ENCODE data around the gene CORO1C.

CORO1C gene

DNA sequence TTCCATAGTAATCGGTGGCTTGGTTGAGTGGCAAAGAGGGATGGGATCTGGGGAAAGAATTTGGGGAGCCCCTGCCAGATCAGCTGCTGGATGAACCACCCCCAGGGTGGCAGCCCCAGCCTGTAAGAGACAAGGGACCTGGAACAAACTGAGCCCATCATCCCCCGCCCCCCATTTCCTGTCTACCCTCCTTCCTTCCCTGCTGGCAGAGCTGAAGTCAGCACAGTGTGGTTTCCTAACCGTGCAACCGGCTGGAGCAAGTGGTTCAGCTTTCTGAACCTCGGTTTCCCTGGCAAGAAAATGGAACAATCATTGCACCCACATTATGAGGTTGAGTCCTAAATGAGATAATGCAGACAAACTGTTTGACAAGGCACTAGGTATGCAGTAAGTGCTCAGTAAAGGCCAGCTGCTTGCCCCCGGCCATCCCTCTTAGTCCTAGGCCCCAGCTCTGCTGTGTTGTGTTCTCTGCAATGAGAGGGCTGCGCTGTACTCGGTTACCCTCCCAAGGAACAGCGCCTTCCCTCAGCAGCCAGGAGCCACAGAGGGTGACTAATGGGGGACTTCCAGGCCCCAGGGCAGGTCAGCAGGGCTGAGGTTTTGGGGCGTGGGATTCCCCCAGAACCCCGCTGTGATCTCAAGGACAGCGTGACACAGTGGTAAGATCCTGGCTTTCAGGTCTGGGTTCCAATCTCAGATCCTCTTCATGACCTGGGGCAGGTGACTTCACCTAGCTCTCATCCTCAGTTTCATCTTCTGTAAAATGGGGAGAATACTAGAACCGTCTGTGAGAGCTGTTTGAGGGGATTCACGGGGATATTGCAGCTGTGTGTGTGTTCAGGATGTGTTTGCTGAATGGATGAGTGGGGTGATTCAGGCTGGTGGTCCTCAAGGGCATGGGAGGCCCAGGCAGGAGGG lies 114.1 kb downstream of the CORO1C start:
- DNase-seq (ENCODE audit: low read depth, low spot score), result no peak

DNA sequence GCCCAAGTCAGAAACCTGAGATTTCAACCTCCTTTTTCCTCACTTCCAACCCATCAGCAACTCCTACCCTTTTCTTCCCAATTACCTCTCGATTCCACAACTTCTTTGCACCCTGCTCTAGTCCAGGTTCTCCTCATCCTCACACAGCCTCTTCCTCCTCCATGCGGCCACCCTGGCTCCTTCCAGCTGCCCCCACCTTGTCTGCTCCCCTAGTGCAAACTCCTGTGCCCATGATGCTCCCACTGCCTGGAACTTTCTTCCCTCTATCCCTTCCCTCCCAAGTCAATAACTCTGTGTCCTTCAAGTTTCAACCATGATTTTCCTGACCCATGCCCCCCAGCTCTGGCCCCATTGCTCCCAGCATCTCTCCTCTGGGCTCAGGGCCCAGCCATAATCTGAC lies 115.0 kb downstream of the CORO1C start:
- no peak for DNase-seq (ENCODE audit: low read depth, low spot score)

DNA sequence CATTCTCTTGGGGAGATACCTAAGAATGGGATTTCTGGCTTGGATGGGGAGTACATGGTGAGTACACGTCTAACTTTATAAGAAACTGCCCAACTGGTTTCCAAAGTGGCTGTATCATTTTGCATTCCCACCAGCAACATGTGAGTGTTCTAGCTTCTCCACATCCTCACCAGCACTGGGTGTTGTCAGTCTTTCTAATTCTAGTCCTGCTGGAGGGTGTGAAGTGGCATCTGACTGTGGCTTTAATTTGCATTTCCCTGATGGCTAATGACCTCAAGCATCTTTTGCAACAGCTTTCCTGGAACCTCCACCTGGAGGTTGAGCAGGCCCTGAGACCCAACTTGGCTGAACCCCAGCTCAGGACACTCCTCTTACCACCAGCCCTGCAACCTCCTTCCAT lies 115.4 kb downstream of the CORO1C start:
- no peak for DNase-seq (ENCODE audit: low read depth, low spot score)

DNA sequence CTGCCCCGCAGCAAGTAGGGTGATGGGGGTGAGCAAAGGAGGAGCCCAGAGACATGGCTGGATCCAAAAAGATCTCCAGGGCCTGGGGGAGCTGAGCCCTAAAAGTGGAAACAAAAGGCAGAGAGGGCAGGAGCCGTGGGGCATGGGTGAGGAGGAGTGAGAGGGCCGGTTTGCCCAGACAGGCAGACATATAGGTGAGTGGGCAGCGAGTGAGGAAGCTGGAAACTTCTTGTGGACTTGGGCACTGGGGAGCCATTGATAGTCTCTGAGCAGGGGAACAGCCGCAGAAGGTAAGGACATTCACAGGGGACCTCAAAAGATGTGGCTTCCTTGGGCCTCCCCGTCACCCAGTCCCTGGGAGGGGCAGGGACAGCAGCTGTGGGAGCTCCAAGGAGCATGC lies 116.7 kb downstream of the CORO1C start:
- no peak for DNase-seq (ENCODE audit: low read depth, low spot score)

DNA sequence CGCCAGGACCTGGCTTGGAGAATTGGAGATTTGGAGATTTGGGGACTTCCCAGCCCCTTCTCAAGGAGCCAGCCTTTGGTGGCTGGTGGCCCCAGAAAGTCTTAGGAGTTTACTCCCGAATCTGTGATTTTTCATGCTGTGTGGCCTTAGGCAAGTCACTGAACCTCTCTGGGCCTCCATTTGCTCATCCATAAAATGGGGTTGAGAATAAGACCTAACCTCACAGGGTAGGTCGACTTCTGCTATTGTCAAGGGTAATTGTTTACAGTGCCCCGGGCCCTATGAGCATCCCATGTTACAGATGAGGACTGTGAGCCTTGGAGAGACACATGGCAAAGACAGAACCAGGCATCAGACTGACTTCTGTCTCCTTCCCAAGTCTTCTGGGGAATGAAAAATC lies 117.3 kb downstream of the CORO1C start:
- no peak for DNase-seq (ENCODE audit: low read depth, low spot score)

DNA sequence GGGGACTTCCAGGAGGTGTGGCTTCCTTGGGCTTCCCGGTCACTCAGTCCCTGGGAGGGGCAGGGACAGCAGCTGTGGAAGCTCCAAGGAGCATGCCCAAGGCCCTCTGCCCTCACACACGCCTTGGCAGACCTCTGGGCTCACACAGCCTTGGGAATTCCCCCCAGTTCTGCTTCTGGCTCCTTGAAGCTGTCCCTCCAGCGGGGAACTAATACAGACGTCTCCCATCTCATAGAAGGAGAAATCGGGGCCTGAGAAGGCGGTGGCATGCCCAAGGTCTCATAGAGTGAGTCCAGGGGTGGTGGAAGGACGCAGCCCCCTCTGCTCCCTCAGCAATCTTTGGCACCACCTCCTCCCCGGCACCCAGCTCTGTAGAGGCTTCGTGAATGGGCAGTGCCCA lies 117.8 kb downstream of the CORO1C start:
- DNase-seq (ENCODE audit: low read depth, low spot score), result no peak

DNA sequence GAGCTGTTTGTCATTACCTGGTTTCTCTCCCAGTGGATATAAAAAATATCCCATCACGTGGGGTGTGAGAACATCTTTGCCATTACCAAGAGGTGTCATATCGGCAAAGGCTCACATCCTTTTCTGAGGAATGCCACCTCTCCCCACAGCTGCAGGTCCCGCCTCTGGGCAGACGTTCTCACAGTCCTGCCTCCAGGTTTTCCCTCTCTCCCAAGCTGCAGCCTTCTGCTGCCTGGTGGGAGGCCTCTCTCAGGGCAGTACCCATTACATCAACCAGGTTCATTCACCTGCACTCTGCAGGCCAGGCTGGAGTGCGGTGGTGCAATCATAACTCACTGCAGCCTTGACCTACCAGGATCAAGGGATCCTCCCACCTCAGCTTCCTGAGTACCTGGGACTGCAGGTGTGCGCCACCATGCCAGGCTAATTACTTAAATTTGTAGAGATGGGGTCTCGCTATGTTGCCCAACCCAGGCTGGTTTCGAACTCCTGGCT lies 118.5 kb downstream of the CORO1C start:
- DNase-seq (ENCODE audit: low read depth, low spot score), result no peak

DNA sequence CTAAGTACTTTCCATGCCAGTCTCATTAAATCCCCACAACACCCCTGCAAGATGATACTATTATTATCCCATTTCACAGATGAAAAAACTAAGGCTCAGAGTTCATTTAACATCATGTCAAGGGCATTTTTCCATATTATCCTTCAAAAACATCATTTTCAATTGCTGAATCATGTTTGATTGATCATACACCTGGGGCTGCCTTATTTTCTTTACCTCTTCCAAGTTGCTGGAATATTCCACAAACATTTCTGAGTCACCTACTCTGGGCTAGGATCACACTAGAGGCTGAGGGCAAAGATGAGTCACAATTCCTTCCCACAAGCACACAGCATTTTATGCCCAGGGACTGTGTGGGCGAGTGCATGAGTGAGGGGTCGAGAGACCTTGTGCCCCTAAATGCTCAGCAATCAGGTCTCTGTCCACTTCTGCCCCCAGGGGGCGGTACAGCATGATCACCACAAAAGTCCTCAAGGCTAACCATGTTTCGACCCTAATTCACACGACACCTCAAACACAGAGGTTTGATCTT lies 119.4 kb downstream of the CORO1C start:
- no peak for DNase-seq (ENCODE audit: low read depth, low spot score)

DNA sequence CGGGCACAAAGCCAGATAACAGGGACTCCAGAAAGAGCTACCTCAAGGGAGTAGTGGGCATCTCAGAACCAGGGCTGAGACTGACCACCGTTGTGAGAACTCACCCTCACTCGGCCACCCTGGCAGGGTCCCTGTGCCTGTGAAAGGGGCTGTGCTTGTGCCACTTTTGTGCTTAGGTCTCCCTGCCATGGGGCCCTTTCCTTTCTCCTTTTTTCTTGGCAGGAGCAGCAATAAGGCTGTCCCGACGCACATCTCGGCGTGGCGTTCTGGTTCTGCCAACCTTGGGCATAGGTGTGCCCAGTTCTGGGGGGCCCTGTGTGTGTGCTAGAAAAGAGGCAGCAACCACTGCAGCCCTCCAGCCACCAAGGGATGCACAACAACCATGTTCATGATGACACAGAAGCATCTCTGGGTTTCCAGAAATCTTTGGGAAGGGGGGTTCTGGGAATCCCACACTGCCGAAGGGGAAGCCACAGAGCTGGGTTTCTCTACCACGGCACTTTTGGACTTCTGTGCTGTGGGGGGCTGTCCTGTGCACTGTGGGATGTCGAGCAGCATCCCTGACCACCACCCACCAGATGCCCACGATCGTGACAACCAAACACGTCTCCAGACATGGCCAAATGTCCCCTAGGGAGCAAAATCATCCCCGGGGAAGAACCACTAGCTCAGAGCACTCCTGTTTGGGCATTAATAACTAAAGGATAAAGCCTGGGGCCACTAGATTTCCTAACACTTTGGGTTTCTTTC lies 120.3 kb downstream of the CORO1C start:
- DNase-seq (ENCODE audit: low read depth, low spot score), result no peak

DNA sequence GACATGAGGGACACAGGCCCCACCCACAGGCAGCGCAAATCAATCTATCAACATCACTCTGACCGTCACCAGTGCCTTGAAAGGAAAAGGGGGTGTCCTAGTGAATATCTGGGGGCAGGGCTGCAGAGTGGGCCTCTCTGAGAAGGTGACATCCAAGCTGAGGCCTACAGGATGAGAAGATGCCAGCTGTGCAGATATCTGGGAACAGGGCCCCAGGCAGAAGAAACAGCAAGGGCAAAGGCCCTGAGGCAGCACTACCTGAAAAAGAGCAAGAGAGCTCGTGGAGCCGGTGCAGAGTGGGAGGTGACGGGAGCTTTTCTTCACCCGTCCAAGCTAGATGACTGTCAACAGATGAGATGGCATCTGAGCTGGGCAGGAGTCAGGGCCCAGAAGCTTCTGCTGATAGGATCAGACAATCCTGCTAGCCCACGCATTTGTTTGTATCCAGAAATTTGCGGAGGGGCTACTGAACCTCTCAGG lies 120.9 kb downstream of the CORO1C start:
- DNase-seq (ENCODE audit: low read depth, low spot score), result no peak

DNA sequence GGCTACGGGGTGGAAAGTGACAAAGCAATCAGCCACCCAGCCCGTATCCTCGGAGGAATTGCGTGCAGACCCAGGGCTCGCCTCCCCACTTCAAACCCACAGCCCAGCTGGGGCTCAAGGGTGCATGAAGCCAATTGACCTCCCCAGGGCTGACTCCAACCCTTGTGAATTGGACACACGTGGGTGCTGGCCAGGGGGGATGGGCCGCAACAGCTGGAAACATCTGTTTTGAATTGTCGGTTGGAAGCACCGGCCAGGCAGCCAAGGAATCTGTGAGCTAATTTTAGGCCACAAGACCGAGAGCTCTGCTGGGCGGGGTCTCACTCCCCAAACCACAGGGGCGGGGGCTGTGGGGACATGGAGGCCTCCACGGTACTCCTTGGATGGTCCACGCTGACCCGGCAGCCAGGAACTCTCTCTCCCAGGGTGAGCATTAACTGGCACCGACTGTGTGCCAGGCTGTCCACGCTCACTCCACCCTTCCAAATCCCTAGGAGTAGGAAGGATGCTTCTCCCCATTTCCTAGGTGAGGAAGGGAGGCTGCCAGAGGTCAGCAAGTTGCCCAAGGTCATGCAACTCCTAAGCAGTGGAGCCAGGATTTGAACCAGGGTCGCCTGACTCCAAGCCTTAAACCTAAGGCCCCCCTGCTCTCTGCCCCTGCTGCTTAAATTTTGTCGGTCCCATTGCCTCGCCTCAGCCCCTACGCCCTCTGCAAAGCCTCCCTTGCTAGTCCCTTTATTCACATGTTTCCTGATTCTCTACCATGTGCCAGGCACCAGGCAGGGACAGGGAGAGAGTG lies 121.6 kb downstream of the CORO1C start:
- peak; percentile 58 for DNase-seq (ENCODE audit: low read depth, low spot score)

DNA sequence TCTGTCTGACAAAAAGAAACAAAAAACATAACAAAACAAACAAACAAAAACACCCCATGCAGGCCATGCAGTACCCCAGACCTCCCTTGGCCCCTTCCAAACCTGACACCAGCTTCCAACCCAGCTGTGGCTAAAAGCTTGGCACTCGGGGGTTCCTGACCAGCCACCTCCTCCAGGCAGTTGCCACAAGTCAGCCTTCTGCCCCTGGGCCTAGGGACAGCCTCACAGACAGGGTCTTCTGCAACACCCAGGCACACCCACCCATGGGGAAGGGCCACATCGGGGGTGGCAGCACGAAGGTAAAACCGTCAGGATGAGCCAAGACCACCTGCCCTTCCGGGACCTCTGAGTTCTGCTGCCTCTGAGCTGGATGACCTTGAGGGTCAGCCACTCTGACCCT lies 122.7 kb downstream of the CORO1C start:
- DNase-seq (ENCODE audit: low read depth, low spot score), result no peak

DNA sequence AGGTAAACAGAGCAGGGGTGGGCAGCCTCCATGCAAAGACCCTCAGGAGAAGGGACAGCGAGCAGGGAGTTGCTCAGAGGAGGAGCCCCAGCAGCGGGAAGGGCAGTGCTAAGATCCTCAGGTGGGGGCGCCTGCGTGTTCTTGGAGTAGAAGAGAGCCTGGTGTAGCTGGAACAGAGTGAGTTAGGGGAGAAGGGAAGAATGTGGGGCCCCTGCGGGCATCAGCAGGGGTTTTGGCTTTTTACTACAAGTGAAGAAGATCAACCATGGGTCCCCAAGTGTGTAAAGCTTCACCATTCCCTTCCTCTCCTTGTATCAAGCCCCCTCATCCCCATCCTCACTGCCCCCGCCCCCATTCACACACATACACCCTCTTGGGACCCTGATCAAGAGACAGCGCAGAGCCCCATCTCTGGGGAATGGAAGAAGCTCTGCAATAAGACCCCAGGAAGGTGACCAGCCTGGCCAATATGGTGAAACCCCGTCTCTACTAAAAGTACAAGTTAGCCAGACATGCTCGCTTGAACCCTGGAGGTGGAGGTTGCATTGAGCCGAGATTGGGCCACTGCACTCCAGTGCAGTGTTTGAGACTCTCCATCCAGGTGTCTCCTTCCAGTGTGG lies 123.2 kb downstream of the CORO1C start:
- no peak for DNase-seq (ENCODE audit: low read depth, low spot score)

DNA sequence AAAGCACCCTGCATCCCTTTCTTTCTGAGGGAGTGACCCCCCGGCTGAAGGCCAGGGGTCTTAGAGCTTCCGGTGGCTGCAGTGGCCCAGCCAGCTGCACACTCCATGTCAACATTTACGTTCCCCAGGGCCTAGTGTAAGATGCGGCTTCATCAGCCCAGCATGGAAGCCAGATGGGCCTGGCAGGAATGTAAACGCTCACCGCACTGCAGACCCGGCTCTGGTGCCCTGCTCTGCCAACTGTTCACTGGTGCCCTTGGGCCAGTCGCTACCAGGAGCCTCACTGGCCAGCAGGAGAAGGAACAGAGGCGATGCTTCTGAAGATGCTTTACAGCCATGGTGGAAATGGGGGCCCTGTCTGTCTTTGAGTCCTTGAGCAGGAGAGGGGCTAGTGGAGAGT lies 124.8 kb downstream of the CORO1C start:
- no peak for DNase-seq (ENCODE audit: low read depth, low spot score)

DNA sequence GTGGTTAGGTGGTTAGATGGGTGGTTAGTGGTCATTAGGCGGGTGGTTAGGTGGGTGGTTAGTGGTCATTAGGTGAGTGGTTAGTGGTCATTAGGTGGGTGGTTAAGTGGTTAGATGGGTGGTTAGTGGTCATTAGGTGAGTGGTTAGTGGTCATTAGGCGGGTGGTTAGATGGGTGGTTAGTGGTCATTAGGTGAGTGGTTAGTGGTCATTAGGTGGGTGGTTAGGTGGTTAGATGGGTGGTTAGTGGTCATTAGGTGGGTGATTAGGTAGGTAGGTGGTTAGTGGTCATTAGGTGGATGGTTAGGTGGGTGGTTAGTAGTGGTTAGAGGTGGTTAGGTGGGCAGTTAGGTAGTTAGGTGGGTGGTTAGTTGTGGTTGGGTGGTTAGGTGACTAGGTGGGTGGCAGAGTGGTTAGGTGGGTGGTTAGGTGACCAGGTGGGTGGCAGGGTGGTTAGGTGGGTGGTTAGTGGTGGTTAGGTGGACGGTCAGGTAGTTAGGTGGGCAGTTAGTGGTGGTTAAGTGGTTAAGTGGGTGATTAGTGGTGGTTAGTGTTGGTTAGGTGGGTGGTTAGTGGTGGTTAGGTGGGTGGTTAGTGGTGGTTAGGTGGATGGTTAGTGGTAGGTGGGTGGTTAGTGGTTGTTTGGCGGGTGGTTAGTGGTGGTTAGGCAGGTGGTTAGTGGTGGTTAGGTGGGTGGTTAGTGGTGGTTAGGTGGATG lies 125.5 kb downstream of the CORO1C start:
- DNase-seq (ENCODE audit: low read depth, low spot score), result no peak

DNA sequence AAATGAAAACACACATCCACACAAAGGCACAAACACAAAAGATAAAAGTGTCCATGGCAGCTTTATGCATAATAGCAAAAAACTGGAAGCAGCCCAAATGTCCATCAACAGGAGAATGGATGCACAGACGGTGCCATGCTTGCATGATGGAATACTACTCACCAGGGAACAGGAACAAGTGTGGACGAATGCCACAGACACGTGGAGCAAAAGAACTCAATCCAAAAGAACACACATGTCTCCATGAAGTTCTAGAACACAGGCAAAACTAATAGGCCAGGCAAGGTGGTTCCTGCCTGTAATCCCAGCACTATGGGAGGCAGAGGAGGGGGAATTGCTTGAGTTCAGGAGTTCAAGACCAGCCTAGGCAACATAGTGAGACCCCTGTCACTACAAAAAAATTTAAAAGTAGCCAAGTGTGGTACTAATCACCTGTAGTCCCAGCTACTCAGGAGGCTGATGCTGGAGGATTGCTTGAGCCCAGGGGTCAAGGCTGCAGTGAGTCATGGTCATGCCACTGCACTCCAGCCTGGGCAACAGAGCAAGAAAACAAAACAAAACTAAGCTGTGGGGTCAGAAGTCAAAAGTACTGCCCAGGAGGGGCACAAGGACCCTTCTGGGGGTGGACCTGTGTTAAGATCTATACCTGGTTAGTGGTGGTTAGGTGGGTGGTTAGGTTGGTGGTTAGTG lies 126.2 kb downstream of the CORO1C start:
- no peak for DNase-seq (ENCODE audit: low read depth, low spot score)

DNA sequence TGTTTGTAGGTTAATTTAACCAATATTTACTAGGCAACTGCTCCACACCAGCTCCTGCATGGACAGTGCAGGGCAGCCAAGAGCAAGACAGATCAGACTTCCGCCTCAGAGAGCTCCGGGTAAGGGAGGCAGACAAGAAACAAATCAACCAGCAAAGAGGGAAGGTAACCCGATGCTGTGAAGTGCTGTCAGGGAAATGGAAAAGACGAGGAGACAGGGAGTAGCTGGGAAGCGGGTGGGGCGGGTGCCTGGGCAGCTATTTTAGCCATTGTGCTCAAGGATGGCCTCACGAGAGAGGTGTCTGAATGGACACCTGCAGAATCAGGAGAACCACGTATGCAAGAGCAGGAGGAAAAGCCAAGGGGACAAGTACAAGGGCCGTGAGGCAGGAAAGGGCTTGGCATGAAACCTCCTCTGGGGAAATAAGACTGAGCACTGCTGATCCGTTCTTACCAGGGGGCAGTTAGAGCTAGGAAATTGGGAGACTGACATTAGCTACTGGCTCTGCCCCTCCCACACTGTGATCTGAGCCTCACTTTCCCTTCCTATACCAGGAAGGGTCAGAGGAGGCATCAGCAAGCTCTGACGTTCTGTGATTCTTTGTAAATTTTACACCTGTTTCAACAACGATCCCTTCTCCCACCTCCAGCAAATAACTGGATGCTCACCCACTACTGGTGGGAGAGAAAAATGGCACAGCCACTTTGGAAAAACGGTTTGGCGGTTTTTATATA lies 126.9 kb downstream of the CORO1C start:
- DNase-seq (ENCODE audit: low read depth, low spot score), result no peak

DNA sequence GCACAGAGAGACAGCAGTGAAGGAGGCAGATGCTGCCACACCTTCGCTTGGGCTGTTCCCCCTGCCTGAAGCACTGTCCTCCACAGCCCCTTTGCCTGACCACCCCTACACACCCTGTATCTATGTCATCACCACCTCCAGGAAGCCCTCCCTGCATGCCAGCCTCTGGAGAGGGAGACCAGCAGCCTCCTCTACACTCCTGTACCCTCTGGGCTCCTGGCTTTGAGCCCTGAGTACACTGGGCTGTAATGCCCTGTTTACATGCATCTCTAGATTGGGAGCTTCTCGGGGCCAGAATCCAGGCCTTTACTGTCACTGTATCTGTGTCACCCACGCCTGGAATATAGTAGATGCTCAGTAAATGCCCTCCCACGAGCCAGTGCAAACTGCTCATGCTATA lies 127.6 kb downstream of the CORO1C start:
- DNase-seq (ENCODE audit: low read depth, low spot score), result no peak

All from brain pericyte (primary cell).